ENCODE results near the gene GLIS1. TPM values are rescaled to one million over a fixed set of nuclear protein-coding genes. Genes with fewer than 3 reads are reported as not detected.

GLIS1 gene
- total RNA-seq, 1 experiment from 2014 or later = 0.39 TPM

GRCh38 chr1:53608676-53609075, 130.3 kb downstream of the GLIS1 start:
- H4K20me1 ChIP-seq (ENCODE audit: insufficient read depth) = no peaks in the 10 kb centered on the region
- no peaks in the 10 kb centered on the region for H3K36me3 ChIP-seq (ENCODE audit: control insufficient read depth in 1 of 2, insufficient read depth in 2 of 2, low read length in 2 of 2)
- BruUV-seq (replicated peaks) = no TSS peak
- H3K27me3 ChIP-seq (ENCODE audit: insufficient read depth, low read length) = no peaks in the 10 kb centered on the region
- no peak overlapping the region for H3K4me2 ChIP-seq (ENCODE audit: low read length)
- ATAC-seq (no peak), DNase-seq (ENCODE audit: low read depth, low spot score) (no peak)
- TF ChIP-seq SP1 (IDR thresholded peaks at IDR 0.05; ENCODE audit: low read depth) (no peak), ZFX (IDR thresholded peaks at IDR 0.05) (no peak), ZNF274 (IDR thresholded peaks at IDR 0.05; ENCODE audit: low read depth, low read length) (no peak), CBX3 (IDR thresholded peaks at IDR 0.05; ENCODE audit: low read depth) (no peak), FOSL1 (IDR thresholded peaks at IDR 0.05; ENCODE audit: low read depth) (no peak), EZH2phosphoT487 (IDR thresholded peaks at IDR 0.05; ENCODE audit: borderline replicate concordance) (no peak), ATF3 (IDR thresholded peaks at IDR 0.05) (no peak), REST (IDR thresholded peaks at IDR 0.05; ENCODE audit: low read depth) (no peak), CTCF (IDR thresholded peaks at IDR 0.05 in 2 of 3, conservative IDR thresholded peaks at IDR 0.05 in 1 of 3; ENCODE audit: borderline replicate concordance in 1 of 3, insufficient read depth in 1 of 3, low read depth in 2 of 3, low read length in 2 of 3) (no peak), POLR2AphosphoS5 (IDR thresholded peaks at IDR 0.05; ENCODE audit: low read depth, low read length) (no peak), TCF7L2 (IDR thresholded peaks at IDR 0.05; ENCODE audit: borderline replicate concordance, extremely low read depth, insufficient read depth, insufficient read length) (no peak), YY1 (IDR thresholded peaks at IDR 0.05; ENCODE audit: extremely low read depth, insufficient replicate concordance, low read depth, low read length) (no peak), MAX (IDR thresholded peaks at IDR 0.05) (no peak)
- intact Hi-C loops (cut with micrococcal nuclease) = no loop called here
- no peaks in the 10 kb centered on the region for H3K4me1 ChIP-seq (ENCODE audit: control insufficient read depth in 1 of 2, insufficient read depth in 2 of 2, low read length in 2 of 2)
- POLR2A ChIA-PET = no interaction called here
- no peaks in the 10 kb centered on the region for H3K79me2 ChIP-seq (ENCODE audit: insufficient read depth, low read length)
- H3K4me3 ChIP-seq (replicated peaks in 1 of 2; ENCODE audit: low read depth in 1 of 2, low read length in 2 of 2) = no peak overlapping the region
- CTCF ChIA-PET = no interaction called here
- no peaks in the 10 kb centered on the region for H3K9me2 ChIP-seq (ENCODE audit: insufficient read depth)
- no peak overlapping the region for H2AFZ ChIP-seq (ENCODE audit: low read depth, low read length, poor library complexity, severe bottlenecking)
- H3K27ac ChIP-seq (ENCODE audit: low read depth, low read length) = no peak overlapping the region
- RAD21 ChIA-PET (ENCODE audit: low non-redundant PET in 1 of 2, low total read pairs in 2 of 2, uncharacterized antibody in 2 of 2, unreplicated experiment in 2 of 2) = no interaction called here
- no peak overlapping the region for H3K9ac ChIP-seq (ENCODE audit: low read length)
- H3K9me3 ChIP-seq (ENCODE audit: control insufficient read depth in 1 of 2, insufficient read depth in 1 of 2, low read depth in 1 of 2, low read length in 2 of 2) = no peaks in the 10 kb centered on the region
